H1 (cell line): Measurements from ENCODE around the gene ACTA2. TPM values are rescaled to one million over a fixed set of nuclear protein-coding genes. Genes with fewer than 3 reads are reported as not detected.

Experiments
- KDM5A ChIP-seq: fragments of 200-600 bp; IDR thresholded peaks from 2 replicates; pipeline ENCODE4 v1.7.1; 2012; ENCODE audit warnings: mild to moderate bottlenecking, low read length, inconsistent platforms, mixed read lengths
- polyA plus RNA-seq, 7 experiments: library from polyadenylated mRNA; depleted of rRNA in 3 of 7; stranded (reverse) in 5 of 7; unstranded in 2 of 7; fragments of >200 nt in 5 of 7; fragments of 200-250 nt in 2 of 7; gene quantifications; 1 replicate in 5 of 7; 2 replicates in 1 of 7; 4 replicates in 1 of 7; pipeline versions ENCODE4 v1.2.1 to v1.2.3, GENCODE V29; 2011 to 2013; ENCODE audit warnings: missing spikeins in 2 of 7, mixed read lengths in 2 of 7
- total RNA-seq: library from RNA; stranded (reverse); fragmentation: NEBNext Ultra II Directional; extraction: Animal tissue kit (Norgen Biotek cat#: 25700); gene quantifications from 2 replicates; pipeline ENCODE4 v1.2.1, GENCODE V29; 2021
- TF ChIP-seq, protein P1 (sequence below): fragments of 300-600 bp; sonication (generic); IDR thresholded peaks from 2 replicates; pipeline ENCODE4 v1.7.1; 2012; ENCODE audit warnings: low read length, moderate library complexity, mild to moderate bottlenecking, inconsistent platforms; ENCODE audit not compliant: insufficient replicate concordance

ACTA2 gene
- total and polyA plus RNA-seq, 2 of the 8 experiments (the other 6 are each of a cell fraction or from before 2014, with no cell fraction given), result 3.5 to 8.9 TPM

DNA sequence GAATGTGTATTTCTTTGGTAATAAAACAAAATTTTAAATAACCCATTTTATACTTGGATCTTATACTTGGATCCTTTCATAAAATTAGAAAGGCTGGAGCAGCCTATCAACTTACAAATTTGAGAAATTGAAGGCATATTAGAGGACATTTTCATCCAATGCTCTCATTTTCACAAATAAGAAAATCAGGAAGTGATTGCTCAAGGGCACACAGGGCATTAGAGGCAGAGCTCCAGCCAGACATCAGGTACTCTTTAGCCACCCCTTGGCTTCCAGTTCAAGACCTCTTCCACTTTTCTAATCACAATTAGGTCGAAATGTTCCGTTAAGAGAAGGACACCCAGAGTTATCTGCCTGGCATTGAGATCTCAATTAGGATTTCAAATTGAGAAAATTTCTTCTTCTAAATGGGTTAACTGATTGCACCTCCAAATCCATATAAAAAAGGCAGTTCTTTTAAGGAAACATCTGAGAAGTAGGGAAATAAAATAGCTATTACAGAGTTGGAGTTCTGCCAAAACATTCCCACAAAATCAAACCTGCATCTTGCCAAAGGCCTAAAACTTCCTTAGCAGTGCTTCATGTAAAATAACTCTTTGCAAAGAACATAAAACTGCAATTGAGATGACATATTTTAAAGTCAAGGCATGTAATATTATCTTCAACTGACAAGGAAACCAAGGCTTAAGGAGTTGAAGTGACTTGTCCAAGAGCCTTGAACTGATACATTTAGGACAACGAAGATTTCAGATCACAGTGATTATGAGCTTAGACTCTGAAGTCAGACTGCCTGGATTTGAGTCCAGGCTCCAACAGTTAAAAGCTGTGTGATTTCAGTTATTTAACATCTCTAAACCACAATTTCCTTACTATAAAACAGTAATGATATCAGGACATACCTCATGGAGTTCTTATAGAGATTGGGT is 2.4 kb downstream of the ACTA2 start (continued):
- TF ChIP-seq, protein P1, sequence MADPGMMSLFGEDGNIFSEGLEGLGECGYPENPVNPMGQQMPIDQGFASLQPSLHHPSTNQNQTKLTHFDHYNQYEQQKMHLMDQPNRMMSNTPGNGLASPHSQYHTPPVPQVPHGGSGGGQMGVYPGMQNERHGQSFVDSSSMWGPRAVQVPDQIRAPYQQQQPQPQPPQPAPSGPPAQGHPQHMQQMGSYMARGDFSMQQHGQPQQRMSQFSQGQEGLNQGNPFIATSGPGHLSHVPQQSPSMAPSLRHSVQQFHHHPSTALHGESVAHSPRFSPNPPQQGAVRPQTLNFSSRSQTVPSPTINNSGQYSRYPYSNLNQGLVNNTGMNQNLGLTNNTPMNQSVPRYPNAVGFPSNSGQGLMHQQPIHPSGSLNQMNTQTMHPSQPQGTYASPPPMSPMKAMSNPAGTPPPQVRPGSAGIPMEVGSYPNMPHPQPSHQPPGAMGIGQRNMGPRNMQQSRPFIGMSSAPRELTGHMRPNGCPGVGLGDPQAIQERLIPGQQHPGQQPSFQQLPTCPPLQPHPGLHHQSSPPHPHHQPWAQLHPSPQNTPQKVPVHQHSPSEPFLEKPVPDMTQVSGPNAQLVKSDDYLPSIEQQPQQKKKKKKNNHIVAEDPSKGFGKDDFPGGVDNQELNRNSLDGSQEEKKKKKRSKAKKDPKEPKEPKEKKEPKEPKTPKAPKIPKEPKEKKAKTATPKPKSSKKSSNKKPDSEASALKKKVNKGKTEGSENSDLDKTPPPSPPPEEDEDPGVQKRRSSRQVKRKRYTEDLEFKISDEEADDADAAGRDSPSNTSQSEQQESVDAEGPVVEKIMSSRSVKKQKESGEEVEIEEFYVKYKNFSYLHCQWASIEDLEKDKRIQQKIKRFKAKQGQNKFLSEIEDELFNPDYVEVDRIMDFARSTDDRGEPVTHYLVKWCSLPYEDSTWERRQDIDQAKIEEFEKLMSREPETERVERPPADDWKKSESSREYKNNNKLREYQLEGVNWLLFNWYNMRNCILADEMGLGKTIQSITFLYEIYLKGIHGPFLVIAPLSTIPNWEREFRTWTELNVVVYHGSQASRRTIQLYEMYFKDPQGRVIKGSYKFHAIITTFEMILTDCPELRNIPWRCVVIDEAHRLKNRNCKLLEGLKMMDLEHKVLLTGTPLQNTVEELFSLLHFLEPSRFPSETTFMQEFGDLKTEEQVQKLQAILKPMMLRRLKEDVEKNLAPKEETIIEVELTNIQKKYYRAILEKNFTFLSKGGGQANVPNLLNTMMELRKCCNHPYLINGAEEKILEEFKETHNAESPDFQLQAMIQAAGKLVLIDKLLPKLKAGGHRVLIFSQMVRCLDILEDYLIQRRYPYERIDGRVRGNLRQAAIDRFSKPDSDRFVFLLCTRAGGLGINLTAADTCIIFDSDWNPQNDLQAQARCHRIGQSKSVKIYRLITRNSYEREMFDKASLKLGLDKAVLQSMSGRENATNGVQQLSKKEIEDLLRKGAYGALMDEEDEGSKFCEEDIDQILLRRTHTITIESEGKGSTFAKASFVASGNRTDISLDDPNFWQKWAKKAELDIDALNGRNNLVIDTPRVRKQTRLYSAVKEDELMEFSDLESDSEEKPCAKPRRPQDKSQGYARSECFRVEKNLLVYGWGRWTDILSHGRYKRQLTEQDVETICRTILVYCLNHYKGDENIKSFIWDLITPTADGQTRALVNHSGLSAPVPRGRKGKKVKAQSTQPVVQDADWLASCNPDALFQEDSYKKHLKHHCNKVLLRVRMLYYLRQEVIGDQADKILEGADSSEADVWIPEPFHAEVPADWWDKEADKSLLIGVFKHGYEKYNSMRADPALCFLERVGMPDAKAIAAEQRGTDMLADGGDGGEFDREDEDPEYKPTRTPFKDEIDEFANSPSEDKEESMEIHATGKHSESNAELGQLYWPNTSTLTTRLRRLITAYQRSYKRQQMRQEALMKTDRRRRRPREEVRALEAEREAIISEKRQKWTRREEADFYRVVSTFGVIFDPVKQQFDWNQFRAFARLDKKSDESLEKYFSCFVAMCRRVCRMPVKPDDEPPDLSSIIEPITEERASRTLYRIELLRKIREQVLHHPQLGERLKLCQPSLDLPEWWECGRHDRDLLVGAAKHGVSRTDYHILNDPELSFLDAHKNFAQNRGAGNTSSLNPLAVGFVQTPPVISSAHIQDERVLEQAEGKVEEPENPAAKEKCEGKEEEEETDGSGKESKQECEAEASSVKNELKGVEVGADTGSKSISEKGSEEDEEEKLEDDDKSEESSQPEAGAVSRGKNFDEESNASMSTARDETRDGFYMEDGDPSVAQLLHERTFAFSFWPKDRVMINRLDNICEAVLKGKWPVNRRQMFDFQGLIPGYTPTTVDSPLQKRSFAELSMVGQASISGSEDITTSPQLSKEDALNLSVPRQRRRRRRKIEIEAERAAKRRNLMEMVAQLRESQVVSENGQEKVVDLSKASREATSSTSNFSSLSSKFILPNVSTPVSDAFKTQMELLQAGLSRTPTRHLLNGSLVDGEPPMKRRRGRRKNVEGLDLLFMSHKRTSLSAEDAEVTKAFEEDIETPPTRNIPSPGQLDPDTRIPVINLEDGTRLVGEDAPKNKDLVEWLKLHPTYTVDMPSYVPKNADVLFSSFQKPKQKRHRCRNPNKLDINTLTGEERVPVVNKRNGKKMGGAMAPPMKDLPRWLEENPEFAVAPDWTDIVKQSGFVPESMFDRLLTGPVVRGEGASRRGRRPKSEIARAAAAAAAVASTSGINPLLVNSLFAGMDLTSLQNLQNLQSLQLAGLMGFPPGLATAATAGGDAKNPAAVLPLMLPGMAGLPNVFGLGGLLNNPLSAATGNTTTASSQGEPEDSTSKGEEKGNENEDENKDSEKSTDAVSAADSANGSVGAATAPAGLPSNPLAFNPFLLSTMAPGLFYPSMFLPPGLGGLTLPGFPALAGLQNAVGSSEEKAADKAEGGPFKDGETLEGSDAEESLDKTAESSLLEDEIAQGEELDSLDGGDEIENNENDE, result no peak
- no peak for TF ChIP-seq KDM5A
